Tibial nerve (tissue), 4 donors: ENCODE data around the gene HS2ST1. TPM values are rescaled to one million over a fixed set of nuclear protein-coding genes. Genes with fewer than 3 reads are reported as not detected.
A peak's percentile ranks its signal among the peaks of the same experiment; 100 is the strongest.

Experiments
- DNase-seq, 2 donors: peaks; one replicate each; pipeline ENCODE4 v3.0.0-alpha.2; 2019; ENCODE audit warnings: low spot score in 2 of 2
- H3K27ac ChIP-seq, 4 donors: fragments of 200-600 bp; sonication (generic) in 3 of 4; one replicate each; pipeline ENCODE4 v1.5.1; 2017 to 2019; ENCODE audit warnings: mild to moderate bottlenecking in 1 of 4
- H3K27me3 ChIP-seq, 2 donors: fragments of 200-600 bp; sonication (generic) in 1 of 2; one replicate each; pipeline versions ENCODE4 v1.5.1 to v1.6.0; 2017 to 2019
- H3K36me3 ChIP-seq, 3 donors: fragments of 200-600 bp; sonication (generic); one replicate each; pipeline ENCODE4 v1.5.1; 2018 to 2019
- H3K4me1 ChIP-seq, 4 donors: fragments of 200-600 bp; sonication (generic) in 3 of 4; one replicate each; pipeline ENCODE4 v1.5.1; 2017 to 2019
- H3K4me3 ChIP-seq, 4 donors: fragments of 200-600 bp; sonication (generic) in 3 of 4; one replicate each; pipeline ENCODE4 v1.5.1; 2017 to 2019; ENCODE audit warnings: mild to moderate bottlenecking in 1 of 4, moderate library complexity in 1 of 4
- H3K9me3 ChIP-seq, 4 donors: fragments of 200-600 bp; sonication (generic) in 3 of 4; one replicate each; pipeline ENCODE4 v1.5.1; 2017 to 2019
- EP300 ChIP-seq, 2 donors: sonication (generic); formaldehyde crosslinking; IDR thresholded peaks; one replicate each; pipeline ENCODE4 v1.6.1; 2017; ENCODE audit warnings: antibody characterized with exemption in 2 of 2, mild to moderate bottlenecking in 1 of 2
- POLR2A ChIP-seq, 2 donors: fragments of 450-650 bp; IDR thresholded peaks; one replicate each; pipeline ENCODE4 v1.6.1; 2017; ENCODE audit warnings: antibody characterized with exemption in 2 of 2, mild to moderate bottlenecking in 2 of 2, moderate library complexity in 2 of 2
- WGBS, 2 donors: methylation state at CpG; one replicate each; pipeline ENCODE4 v1.1.5; 2018; 5-methylcytosine and 5-hydroxymethylcytosine counted together
- total RNA-seq, 4 donors: library from RNA; depleted of rRNA; stranded (reverse); fragments of >200 nt; gene quantifications; one replicate each; pipeline ENCODE4 v1.1.0, GENCODE V29; 2016
- TF ChIP-seq, protein P1 (sequence below), 5 experiments: fragments of 200-600 bp in 3 of 5; fragments of 450-650 bp in 2 of 5; sonication (generic) in 3 of 5; IDR thresholded peaks; one replicate each; pipeline ENCODE4 v1.5.1; 2016 to 2019; ENCODE audit warnings: antibody characterized with exemption in 5 of 5, mild to moderate bottlenecking in 3 of 5, moderate library complexity in 2 of 5

The HS2ST1 gene
- total RNA-seq, 4 donors from 2014 or later, result 10.3 to 12.9 (median 11.2) TPM

DNA sequence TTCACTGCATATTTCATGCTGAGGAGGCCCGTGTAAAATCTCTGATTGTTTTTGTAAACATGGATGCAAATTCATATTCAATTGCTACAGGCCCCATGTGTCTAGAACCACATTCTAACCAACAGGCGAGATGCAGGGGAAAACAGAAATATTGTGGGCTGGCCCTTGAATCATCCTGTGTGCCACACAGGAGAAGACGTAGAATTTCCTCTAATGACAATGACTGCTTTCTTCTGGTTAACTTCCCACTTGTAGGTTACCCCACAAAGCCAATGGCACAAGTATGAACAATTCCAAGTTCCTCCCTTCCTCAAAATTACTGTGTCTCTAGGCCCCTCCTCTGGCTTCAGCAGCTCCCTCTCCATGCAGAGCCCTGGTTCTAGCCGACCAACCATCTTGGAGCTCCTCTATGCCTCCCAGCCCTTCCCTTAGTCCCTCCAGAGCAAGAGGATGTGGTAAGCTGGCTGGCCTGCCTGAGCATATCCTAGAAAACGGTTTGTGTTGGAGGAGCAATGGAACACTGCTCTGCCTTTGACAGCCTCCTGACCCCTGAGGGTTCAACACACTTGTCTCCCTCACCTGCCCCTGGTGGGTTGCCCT is 205.2 kb downstream of the HS2ST1 start:
- Histone ChIP-seq H3K27me3 (no peaks in the 10 kb centered on the region), H3K9me3 (no peaks in the 10 kb centered on the region), H3K27ac (no peak overlapping the region), H3K4me1 (peaks cover 0 to 29% (median 0%) of the 10 kb centered on the region in 4 donors), H3K36me3 (no peaks in the 10 kb centered on the region), H3K4me3 (no peak overlapping the region)
- no peak for TF ChIP-seq POLR2A (IDR thresholded peaks at IDR 0.05)
- no peak for TF ChIP-seq EP300 (IDR thresholded peaks at IDR 0.05)
- TF ChIP-seq, protein P1, sequence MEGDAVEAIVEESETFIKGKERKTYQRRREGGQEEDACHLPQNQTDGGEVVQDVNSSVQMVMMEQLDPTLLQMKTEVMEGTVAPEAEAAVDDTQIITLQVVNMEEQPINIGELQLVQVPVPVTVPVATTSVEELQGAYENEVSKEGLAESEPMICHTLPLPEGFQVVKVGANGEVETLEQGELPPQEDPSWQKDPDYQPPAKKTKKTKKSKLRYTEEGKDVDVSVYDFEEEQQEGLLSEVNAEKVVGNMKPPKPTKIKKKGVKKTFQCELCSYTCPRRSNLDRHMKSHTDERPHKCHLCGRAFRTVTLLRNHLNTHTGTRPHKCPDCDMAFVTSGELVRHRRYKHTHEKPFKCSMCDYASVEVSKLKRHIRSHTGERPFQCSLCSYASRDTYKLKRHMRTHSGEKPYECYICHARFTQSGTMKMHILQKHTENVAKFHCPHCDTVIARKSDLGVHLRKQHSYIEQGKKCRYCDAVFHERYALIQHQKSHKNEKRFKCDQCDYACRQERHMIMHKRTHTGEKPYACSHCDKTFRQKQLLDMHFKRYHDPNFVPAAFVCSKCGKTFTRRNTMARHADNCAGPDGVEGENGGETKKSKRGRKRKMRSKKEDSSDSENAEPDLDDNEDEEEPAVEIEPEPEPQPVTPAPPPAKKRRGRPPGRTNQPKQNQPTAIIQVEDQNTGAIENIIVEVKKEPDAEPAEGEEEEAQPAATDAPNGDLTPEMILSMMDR (IDR thresholded peaks at IDR 0.05), result no peak
- DNase-seq, result no peak
- WGBS, 2 donors, result 62 to 69% methylated on average over 5 of the region's 5 CpGs

DNA sequence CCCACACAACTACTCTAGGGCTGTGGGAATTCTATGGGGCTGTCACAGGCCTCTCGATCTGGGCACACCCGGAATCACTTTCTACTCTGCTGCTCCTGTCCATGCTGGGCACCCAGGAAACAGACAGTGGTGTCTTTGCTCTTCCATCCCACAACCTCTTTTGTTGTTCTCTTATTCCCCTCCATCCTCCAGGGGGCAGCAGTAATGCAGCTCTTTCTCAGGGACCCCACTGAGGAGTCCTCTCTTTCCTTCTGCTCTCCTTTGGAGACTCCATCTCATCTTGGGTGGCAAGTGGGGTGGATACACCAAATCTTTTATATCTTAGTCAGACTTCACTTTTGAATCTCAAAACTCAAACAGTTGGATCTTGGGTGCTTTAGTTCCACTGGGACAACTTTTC is 206.3 kb downstream of the HS2ST1 start:
- peaks cover 0 to 21% (median 0%) of the 10 kb centered on the region in 4 donors for H3K4me1 ChIP-seq
- WGBS, 2 donors, result 93 to 97% methylated on average over 2 of the region's 2 CpGs
- no peaks in the 10 kb centered on the region for H3K36me3 ChIP-seq
- H3K27ac ChIP-seq, result no peak overlapping the region
- H3K27me3 ChIP-seq, result no peaks in the 10 kb centered on the region
- H3K9me3 ChIP-seq, result no peaks in the 10 kb centered on the region
- no peak for DNase-seq
- TF ChIP-seq EP300 (IDR thresholded peaks at IDR 0.05), result no peak
- TF ChIP-seq, protein P1 (IDR thresholded peaks at IDR 0.05), result no peak
- no peak for TF ChIP-seq POLR2A (IDR thresholded peaks at IDR 0.05)
- no peak overlapping the region for H3K4me3 ChIP-seq

DNA sequence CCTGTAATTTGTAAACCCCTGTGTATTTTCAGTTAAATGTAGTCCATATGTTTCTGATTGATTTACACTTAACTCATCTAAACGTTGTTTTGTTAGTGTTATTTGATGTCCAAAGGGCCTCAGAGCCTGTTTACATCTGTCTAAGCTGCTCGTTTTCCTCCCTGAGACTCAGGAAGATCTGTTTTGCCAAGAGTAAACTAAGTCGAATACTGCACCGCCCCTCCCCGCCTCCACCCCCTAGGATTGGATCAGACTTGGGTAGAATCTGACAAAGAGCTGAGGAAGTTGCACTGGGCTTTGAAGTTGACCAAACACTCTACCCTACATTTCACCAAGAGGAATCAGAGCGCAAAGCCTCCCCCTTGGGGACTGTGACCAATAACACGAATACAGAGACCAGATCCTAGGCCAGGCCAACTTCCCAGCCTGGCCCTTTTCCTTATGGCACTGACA is 207.3 kb downstream of the HS2ST1 start:
- Histone ChIP-seq H3K9me3 (no peaks in the 10 kb centered on the region), H3K4me1 (peaks cover 0 to 19% (median 0%) of the 10 kb centered on the region in 4 donors), H3K4me3 (no peak overlapping the region), H3K27me3 (no peaks in the 10 kb centered on the region), H3K27ac (peak overlapping the region in 1 of 4 donors; percentile 17), H3K36me3 (no peaks in the 10 kb centered on the region)
- 52 to 60% methylated on average over 7 of the region's 7 CpGs for WGBS, 2 donors
- TF ChIP-seq POLR2A (IDR thresholded peaks at IDR 0.05) (no peak), EP300 (IDR thresholded peaks at IDR 0.05) (no peak)
- TF ChIP-seq, protein P1 (IDR thresholded peaks at IDR 0.05), result no peak
- no peak for DNase-seq

DNA sequence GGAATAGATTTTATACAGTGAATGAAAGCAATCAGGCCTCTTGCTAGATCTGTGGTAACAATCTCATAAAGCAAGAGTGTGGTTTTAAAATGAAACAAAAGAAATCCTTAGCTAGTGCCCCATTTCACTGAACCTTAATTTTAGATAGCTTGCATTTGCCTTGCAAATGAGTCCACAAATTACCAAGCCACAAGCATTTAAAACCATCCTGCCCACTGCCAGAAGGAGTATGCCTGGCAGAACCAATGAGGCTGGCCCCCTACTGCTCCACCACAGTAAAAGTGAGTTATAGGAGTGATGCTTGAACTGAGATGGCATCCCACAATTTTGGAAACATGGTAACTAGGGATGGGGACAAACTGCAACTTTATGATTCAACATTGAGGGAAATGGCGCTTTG is 207.8 kb downstream of the HS2ST1 start:
- TF ChIP-seq, protein P1 (IDR thresholded peaks at IDR 0.05), result no peak
- TF ChIP-seq POLR2A (IDR thresholded peaks at IDR 0.05) (no peak), EP300 (IDR thresholded peaks at IDR 0.05) (no peak)
- H3K9me3 ChIP-seq, result no peaks in the 10 kb centered on the region
- no peak overlapping the region for H3K4me3 ChIP-seq
- no peak for DNase-seq
- H3K36me3 ChIP-seq, result no peaks in the 10 kb centered on the region
- no peaks in the 10 kb centered on the region for H3K27me3 ChIP-seq
- no peak overlapping the region for H3K27ac ChIP-seq
- H3K4me1 ChIP-seq, result peaks cover 0 to 19% (median 0%) of the 10 kb centered on the region in 4 donors
- WGBS, 2 donors, result 100% methylated on average over 1 of the region's 1 CpG

DNA sequence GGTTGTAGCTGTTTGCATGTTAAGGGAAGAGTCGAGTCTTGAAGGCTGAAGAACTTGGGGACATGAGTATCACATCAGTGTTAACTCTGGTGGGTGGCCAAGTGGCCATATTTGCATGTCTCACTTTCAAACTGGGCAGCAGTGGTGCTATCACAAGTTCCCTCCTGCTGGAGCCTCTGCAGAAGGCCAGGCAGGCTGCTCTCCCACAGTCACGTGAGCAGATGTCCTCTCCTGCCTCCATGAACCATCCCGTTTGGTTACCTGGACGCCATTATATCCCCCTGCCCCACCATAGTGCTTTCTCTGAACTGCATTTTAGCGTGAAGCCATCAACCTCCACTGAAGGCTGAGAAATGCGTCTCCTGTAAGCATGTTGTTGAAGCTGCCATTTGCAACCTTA is 209.2 kb downstream of the HS2ST1 start:
- no peak overlapping the region for H3K27ac ChIP-seq
- H3K9me3 ChIP-seq, result no peaks in the 10 kb centered on the region
- DNase-seq, result no peak
- H3K36me3 ChIP-seq, result no peaks in the 10 kb centered on the region
- H3K27me3 ChIP-seq, result no peaks in the 10 kb centered on the region
- 95 to 97% methylated on average over 6 of the region's 6 CpGs for WGBS, 2 donors
- TF ChIP-seq, protein P1 (IDR thresholded peaks at IDR 0.05), result no peak
- no peak for TF ChIP-seq EP300 (IDR thresholded peaks at IDR 0.05)
- no peak for TF ChIP-seq POLR2A (IDR thresholded peaks at IDR 0.05)
- H3K4me3 ChIP-seq, result no peak overlapping the region
- H3K4me1 ChIP-seq, result peaks cover 0 to 20% (median 0%) of the 10 kb centered on the region in 4 donors
